Ecto neural progenitor cell (in vitro differentiated cells): Measurements from ENCODE around the gene S100A10.

Experiments
- DNase-seq: peaks from one replicate; pipeline ENCODE4 v3.0.0-alpha.2; 2018; ENCODE audit warnings: low spot score

S100A10 gene

GRCh38 chr1:151986501-151987190, 7.0 kb downstream of the S100A10 start:
- DNase-seq = no peak

- DNase-seq = no peak
Measured at GRCh38 chr1:151985768-151986167, 7.9 kb downstream of the S100A10 start.

GRCh38 chr1:151985270-151985669, 8.4 kb downstream of the S100A10 start:
- no peak for DNase-seq

DNA sequence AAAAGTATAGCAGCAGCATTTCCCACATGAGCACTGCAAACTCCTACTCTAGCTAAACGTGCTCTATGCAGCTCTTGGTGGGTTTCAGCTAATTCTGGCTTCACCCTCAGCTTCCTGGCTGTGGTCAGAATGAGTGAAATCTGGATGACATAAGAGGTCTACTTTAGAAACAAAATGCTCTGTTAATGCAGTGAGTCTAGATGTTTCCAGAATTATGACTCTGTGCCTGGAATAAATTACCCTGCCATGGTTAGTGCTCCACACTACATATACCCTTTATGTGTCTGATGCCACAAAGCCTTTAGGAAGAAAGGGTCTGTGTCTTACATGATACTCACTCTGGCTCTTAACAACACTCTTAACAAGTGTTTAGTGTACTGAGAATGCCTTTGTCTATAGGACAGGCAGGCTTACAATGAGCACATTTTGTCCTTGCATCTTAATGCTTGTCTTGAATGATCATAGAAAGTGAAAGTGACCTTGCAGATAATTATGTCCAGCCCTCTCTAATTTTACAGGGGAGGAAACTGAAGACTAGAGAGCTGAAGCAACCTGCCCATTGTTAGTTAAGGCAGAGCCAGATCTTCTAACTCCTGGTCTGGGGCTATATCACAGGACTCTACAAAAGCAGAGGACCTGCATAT, 9.2 kb downstream of the S100A10 start:
- no peak for DNase-seq

- DNase-seq = no peak
Measured at GRCh38 chr1:151982300-151983005, 11.2 kb downstream of the S100A10 start.

GRCh38 chr1:151981178-151981525, 12.5 kb downstream of the S100A10 start:
- no peak for DNase-seq

GRCh38 chr1:151980287-151981177, 13.1 kb downstream of the S100A10 start:
- no peak for DNase-seq

DNA sequence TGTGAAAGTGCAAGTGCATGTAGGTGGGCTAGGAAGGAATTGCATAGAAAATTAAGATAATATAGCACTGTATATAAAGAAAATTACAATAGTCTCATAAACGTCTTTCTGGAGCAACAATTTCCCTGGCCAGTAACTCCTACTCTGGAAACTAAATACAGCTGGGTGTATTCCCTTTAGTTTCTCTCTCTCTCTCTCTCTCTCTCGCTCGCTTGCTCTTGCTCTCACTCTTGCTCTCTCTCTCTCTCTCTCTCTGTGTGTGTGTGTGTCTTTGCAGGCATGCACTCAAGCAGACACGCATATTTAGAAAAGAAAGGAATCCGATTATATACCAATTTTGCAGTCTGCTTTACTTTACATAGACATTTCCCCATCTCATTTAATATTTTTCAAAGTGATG, 14.7 kb downstream of the S100A10 start:
- no peak for DNase-seq

GRCh38 chr1:151977662-151978230, 15.9 kb downstream of the S100A10 start:
- DNase-seq = no peak

DNA sequence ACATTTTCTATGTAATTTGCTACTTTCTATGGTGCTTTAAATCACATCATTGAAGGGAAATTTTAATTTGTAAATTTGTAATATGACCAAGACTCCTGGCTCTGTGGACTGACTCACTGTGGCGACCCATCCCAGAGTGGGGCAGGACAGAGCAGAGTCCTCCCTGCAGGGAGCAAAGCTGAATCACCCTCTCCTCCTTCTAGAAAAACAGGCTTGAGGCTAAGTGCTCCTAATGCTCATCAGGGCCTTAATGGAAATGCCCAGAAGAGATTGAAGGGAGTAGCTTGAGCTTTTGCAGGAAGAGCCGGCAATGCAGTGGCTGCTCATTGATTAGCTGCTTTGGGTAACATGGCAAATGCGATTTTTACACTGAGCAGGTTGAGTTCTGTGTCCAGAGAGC, 16.8 kb downstream of the S100A10 start:
- no peak for DNase-seq

- no peak for DNase-seq
Measured at GRCh38 chr1:151976015-151976343, 17.7 kb downstream of the S100A10 start.

DNA sequence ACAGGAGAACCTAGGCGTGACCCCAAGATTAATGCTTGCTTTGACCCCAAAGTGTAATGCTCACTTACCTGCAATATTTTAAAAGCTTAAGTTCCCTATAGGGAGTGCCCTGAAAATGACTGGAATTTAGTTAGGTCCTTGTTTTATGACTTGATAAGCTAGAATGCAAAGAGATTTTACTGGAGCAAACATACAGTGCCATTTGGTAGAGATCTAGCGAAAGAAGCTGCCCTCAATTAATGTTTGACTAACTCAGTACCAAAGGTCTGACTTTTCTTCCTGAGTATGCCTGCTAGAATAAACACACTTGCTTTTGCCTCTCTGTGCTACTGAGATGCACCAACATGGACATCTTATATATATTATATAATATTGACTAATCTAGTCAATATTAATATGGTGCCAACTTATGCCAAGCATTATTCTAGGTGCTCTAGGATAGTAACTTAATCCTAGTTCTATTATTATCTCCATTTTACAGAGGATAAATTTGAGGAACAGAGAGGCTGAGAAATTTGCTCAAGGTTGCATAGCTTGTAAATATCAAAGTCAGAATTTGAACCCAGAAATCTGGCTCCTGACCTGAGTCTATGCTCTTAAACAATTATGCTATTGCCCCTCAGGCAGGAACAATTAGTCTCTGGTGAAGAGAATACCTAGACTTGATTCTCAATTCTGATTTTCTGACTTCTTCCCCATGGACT, 18.2 kb downstream of the S100A10 start:
- DNase-seq = no peak

- no peak for DNase-seq
Measured at GRCh38 chr1:151972542-151973248, 21.0 kb downstream of the S100A10 start.

- no peak for DNase-seq
Measured at GRCh38 chr1:151970626-151971025, 23.0 kb downstream of the S100A10 start.

- no peak for DNase-seq
Measured at GRCh38 chr1:151970128-151970527, 23.5 kb downstream of the S100A10 start.

- DNase-seq = no peak
Measured at GRCh38 chr1:151968791-151969399, 24.8 kb downstream of the S100A10 start.

GRCh38 chr1:151968058-151968457, 25.6 kb downstream of the S100A10 start:
- DNase-seq = no peak

DNA sequence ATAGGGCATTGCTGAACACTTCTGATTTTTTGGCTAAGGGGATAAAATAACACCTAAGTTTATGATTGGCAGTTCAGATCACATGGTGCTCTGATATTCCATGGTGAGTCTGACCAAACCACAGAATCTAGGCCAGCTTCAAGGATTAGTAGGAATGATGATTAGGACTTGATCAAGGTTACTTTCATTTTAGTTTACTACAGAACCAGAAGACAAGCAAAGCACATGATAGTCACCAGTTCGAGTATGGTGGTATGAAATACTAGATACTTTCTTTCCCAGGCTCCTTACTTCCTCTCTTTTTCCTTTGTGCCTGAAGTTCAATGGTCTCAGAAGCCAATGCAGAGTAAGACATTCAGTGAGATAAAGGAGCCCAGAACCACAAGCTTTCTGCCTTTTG, 26.6 kb downstream of the S100A10 start:
- no peak for DNase-seq

GRCh38 chr1:151966061-151966460, 27.6 kb downstream of the S100A10 start:
- DNase-seq = no peak

DNA sequence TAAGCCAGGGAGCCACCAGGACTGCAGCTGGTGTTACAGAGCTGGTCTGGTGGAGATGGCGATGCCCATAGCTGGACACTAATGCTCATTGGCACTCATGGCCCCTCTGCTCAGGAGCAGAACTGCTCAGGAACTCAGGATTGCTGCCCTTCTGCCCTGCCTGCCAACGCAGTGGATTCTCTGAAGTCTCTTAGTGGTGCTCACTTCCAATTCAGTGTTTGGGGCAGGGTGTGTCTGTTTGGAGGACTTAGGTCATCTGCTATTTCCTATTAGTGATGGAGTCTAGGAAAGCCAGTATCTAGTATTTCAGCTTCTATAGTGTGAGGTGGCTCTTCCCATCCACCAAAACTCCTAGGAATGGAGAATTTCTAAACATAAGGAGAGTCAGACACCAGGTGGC, 29.1 kb downstream of the S100A10 start:
- no peak for DNase-seq
